Mesenchymal stem cell (in vitro differentiated cells and primary cell): ENCODE results near the gene COBLL1.

Experiments
- DNase-seq: peaks from one replicate; pipeline ENCODE4 v3.0.0-alpha.2; 2013
- H2AFZ ChIP-seq: one replicate; pipeline ENCODE4 v1.6.1; 2013; ENCODE audit warnings: low read depth, mild to moderate bottlenecking, control low read depth, inconsistent platforms, low read length, moderate library complexity
- H2AK5ac ChIP-seq: 2 replicates; pipeline ENCODE4 v1.6.1; 2013; ENCODE audit warnings: low read length, moderate library complexity, mild to moderate bottlenecking, inconsistent platforms; ENCODE audit not compliant: severe bottlenecking
- H2BK120ac ChIP-seq: one replicate; pipeline ENCODE4 v1.6.1; 2013; ENCODE audit warnings: low read depth, mild to moderate bottlenecking, inconsistent platforms, low read length, moderate library complexity
- H2BK12ac ChIP-seq, 2 experiments: one replicate each; pipeline ENCODE4 v1.6.1; 2013; ENCODE audit warnings: inconsistent platforms in 2 of 2, low read length in 2 of 2, mild to moderate bottlenecking in 2 of 2, moderate library complexity in 2 of 2, control low read depth in 1 of 2
- H2BK15ac ChIP-seq: one replicate; pipeline ENCODE4 v1.6.1; 2013; ENCODE audit warnings: mild to moderate bottlenecking, low read depth, inconsistent platforms; ENCODE audit not compliant: poor library complexity, severe bottlenecking
- H2BK5ac ChIP-seq: 2 replicates; pipeline ENCODE4 v1.6.1; 2013; ENCODE audit warnings: low read depth, mild to moderate bottlenecking, low read length, control low read depth, inconsistent platforms; ENCODE audit not compliant: poor library complexity, severe bottlenecking
- H3K14ac ChIP-seq, 2 experiments: one replicate each; pipeline ENCODE4 v1.6.1; 2013; ENCODE audit warnings: inconsistent platforms in 2 of 2, low read length in 2 of 2, control low read depth in 1 of 2, mild to moderate bottlenecking in 1 of 2, moderate library complexity in 1 of 2
- H3K18ac ChIP-seq, 2 experiments: one replicate each; pipeline ENCODE4 v1.6.1; 2013; ENCODE audit warnings: inconsistent platforms in 2 of 2, low read length in 2 of 2, control low read depth in 1 of 2, low read depth in 1 of 2, mild to moderate bottlenecking in 1 of 2
- H3K23ac ChIP-seq, 2 experiments: one replicate each; pipeline ENCODE4 v1.6.1; 2013; ENCODE audit warnings: inconsistent platforms in 2 of 2, low read length in 2 of 2, mild to moderate bottlenecking in 2 of 2, moderate library complexity in 2 of 2, control low read depth in 1 of 2
- H3K27ac ChIP-seq: 2 replicates; pipeline ENCODE4 v1.5.1; 2013; ENCODE audit warnings: mild to moderate bottlenecking, moderate library complexity, low read length, control low read depth, inconsistent platforms; ENCODE audit not compliant: poor library complexity, severe bottlenecking
- H3K27me3 ChIP-seq, 2 experiments: 2 replicates each; pipeline versions ENCODE4 v1.6.1 to v1.7.0; 2013; ENCODE audit warnings: low read length in 2 of 2, mild to moderate bottlenecking in 2 of 2, moderate library complexity in 2 of 2, control low read depth in 1 of 2, inconsistent platforms in 1 of 2; ENCODE audit not compliant: control insufficient read depth in 1 of 2, insufficient read depth in 1 of 2
- H3K36me3 ChIP-seq, 2 experiments: 2 replicates each; pipeline versions ENCODE4 v1.6.1 to v1.7.0; 2013; ENCODE audit warnings: low read length in 2 of 2, control low read depth in 1 of 2, inconsistent platforms in 1 of 2, low read depth in 1 of 2, mild to moderate bottlenecking in 1 of 2; ENCODE audit not compliant: insufficient read depth in 2 of 2, control insufficient read depth in 1 of 2
- H3K4ac ChIP-seq, 2 experiments: one replicate each; pipeline ENCODE4 v1.6.1; 2013; ENCODE audit warnings: inconsistent platforms in 2 of 2, low read length in 2 of 2, mild to moderate bottlenecking in 2 of 2, moderate library complexity in 2 of 2, control low read depth in 1 of 2, low read depth in 1 of 2
- H3K4me1 ChIP-seq: 2 replicates; pipeline ENCODE4 v1.6.1; 2013; ENCODE audit warnings: low read depth, low read length, control low read depth; ENCODE audit not compliant: control insufficient read depth, insufficient read depth
- H3K4me2 ChIP-seq: 2 replicates; pipeline ENCODE4 v1.6.1; 2013; ENCODE audit warnings: low read length, mild to moderate bottlenecking, inconsistent platforms; ENCODE audit not compliant: poor library complexity, severe bottlenecking
- H3K4me3 ChIP-seq, 2 experiments: 2 replicates each; pipeline versions ENCODE4 v1.5.1 to v1.7.0; 2013; ENCODE audit warnings: low read length in 2 of 2, mild to moderate bottlenecking in 2 of 2, control low read depth in 1 of 2, low read depth in 1 of 2; ENCODE audit not compliant: insufficient read depth in 1 of 2
- H3K79me1 ChIP-seq: replicated peaks from 2 replicates; pipeline ENCODE4 v1.6.1; 2013; ENCODE audit warnings: mild to moderate bottlenecking, control low read depth, low read length, inconsistent platforms; ENCODE audit not compliant: poor library complexity, severe bottlenecking
- H3K9ac ChIP-seq: 2 replicates; pipeline ENCODE4 v1.7.0; 2013; ENCODE audit warnings: mild to moderate bottlenecking, low read length, moderate library complexity
- H3K9me3 ChIP-seq: 2 replicates; pipeline ENCODE4 v1.7.0; 2013; ENCODE audit warnings: mild to moderate bottlenecking, low read length; ENCODE audit not compliant: control insufficient read depth
- H4K8ac ChIP-seq: one replicate; pipeline ENCODE4 v1.6.1; 2013; ENCODE audit warnings: inconsistent platforms, mild to moderate bottlenecking, low read length, moderate library complexity
- H4K91ac ChIP-seq: one replicate; pipeline ENCODE4 v1.6.1; 2013; ENCODE audit warnings: mild to moderate bottlenecking, low read length, inconsistent platforms
- WGBS: methylation state at CpG from one replicate; pipeline ENCODE4 v1.1.7; 2013; ENCODE audit warnings: mixed read lengths; 5-methylcytosine and 5-hydroxymethylcytosine counted together

COBLL1 gene

GRCh38 chr2:164662066-164662465 is 179.6 kb downstream of the COBLL1 start:
- no peak overlapping the region for H3K27ac ChIP-seq
- peaks cover under 1% of the 10 kb centered on the region for H3K4me1 ChIP-seq
- H3K14ac ChIP-seq = no peak overlapping the region
- H3K27me3 ChIP-seq = no peaks in the 10 kb centered on the region
- H2BK15ac ChIP-seq = no peak overlapping the region
- no peaks in the 10 kb centered on the region for H3K79me1 ChIP-seq
- H4K91ac ChIP-seq = no peak overlapping the region
- WGBS = 86% methylated on average over 1 of the region's 1 CpG
- H3K9me3 ChIP-seq = no peaks in the 10 kb centered on the region
- H2AK5ac ChIP-seq = no peak overlapping the region
- H4K8ac ChIP-seq = no peak overlapping the region
- H3K4me3 ChIP-seq = no peak overlapping the region
- no peak overlapping the region for H3K4me2 ChIP-seq
- H3K23ac ChIP-seq = no peak overlapping the region
- H3K18ac ChIP-seq = no peak overlapping the region
- H2BK120ac ChIP-seq = no peak overlapping the region
- no peak for DNase-seq
- no peak overlapping the region for H3K4ac ChIP-seq
- H3K36me3 ChIP-seq = peaks cover 0 to 5% of the 10 kb centered on the region in 2 experiments
- H2BK5ac ChIP-seq = no peak overlapping the region
- no peak overlapping the region for H3K9ac ChIP-seq
- no peak overlapping the region for H2BK12ac ChIP-seq
- no peak overlapping the region for H2AFZ ChIP-seq

- Histone ChIP-seq H4K91ac (no peak overlapping the region), H3K27ac (no peak overlapping the region), H3K4ac (no peak overlapping the region), H3K14ac (no peak overlapping the region), H3K36me3 (peaks cover 0 to 5% of the 10 kb centered on the region in 2 experiments), H4K8ac (no peak overlapping the region), H3K79me1 (no peaks in the 10 kb centered on the region), H2BK5ac (no peak overlapping the region), H2BK120ac (no peak overlapping the region), H3K4me3 (no peak overlapping the region), H2AK5ac (no peak overlapping the region), H3K4me2 (no peak overlapping the region), H2BK12ac (no peak overlapping the region), H2AFZ (no peak overlapping the region), H3K27me3 (no peaks in the 10 kb centered on the region), H3K9me3 (no peaks in the 10 kb centered on the region), H3K4me1 (peaks cover 1% of the 10 kb centered on the region), H3K23ac (no peak overlapping the region), H2BK15ac (no peak overlapping the region), H3K9ac (no peak overlapping the region), H3K18ac (no peak overlapping the region)
- DNase-seq = peak; percentile 18
Measured at GRCh38 chr2:164661349-164661748, 180.3 kb downstream of the COBLL1 start.

- H3K23ac ChIP-seq = no peak overlapping the region
- H3K79me1 ChIP-seq = no peaks in the 10 kb centered on the region
- no peak overlapping the region for H4K8ac ChIP-seq
- no peak overlapping the region for H2BK12ac ChIP-seq
- H2BK120ac ChIP-seq = no peak overlapping the region
- no peaks in the 10 kb centered on the region for H3K9me3 ChIP-seq
- H3K36me3 ChIP-seq = peaks cover 0 to 5% of the 10 kb centered on the region in 2 experiments
- H4K91ac ChIP-seq = no peak overlapping the region
- no peak overlapping the region for H3K18ac ChIP-seq
- H2BK15ac ChIP-seq = no peak overlapping the region
- peaks cover 1% of the 10 kb centered on the region for H3K4me1 ChIP-seq
- no peak overlapping the region for H3K27ac ChIP-seq
- H3K4me2 ChIP-seq = no peak overlapping the region
- DNase-seq = peak; percentile 37
- no peak overlapping the region for H2BK5ac ChIP-seq
- no peak overlapping the region for H2AK5ac ChIP-seq
- WGBS = 86% methylated on average over 1 of the region's 2 CpGs
- no peak overlapping the region for H3K14ac ChIP-seq
- H2AFZ ChIP-seq = no peak overlapping the region
- no peaks in the 10 kb centered on the region for H3K27me3 ChIP-seq
- no peak overlapping the region for H3K9ac ChIP-seq
- no peak overlapping the region for H3K4me3 ChIP-seq
- H3K4ac ChIP-seq = no peak overlapping the region
Measured at GRCh38 chr2:164657129-164657528, 184.5 kb downstream of the COBLL1 start.

- no peaks in the 10 kb centered on the region for H3K79me1 ChIP-seq
- H3K9me3 ChIP-seq = peaks cover 7% of the 10 kb centered on the region
- H3K36me3 ChIP-seq = peaks cover 0 to 5% of the 10 kb centered on the region in 2 experiments
- no peak overlapping the region for H2BK15ac ChIP-seq
- H3K14ac ChIP-seq = no peak overlapping the region
- H3K4me1 ChIP-seq = peaks cover 1% of the 10 kb centered on the region
- no peaks in the 10 kb centered on the region for H3K27me3 ChIP-seq
- H3K23ac ChIP-seq = no peak overlapping the region
- H4K8ac ChIP-seq = no peak overlapping the region
- H3K18ac ChIP-seq = no peak overlapping the region
- no peak overlapping the region for H3K4ac ChIP-seq
- H3K4me3 ChIP-seq = no peak overlapping the region
- H3K27ac ChIP-seq = no peak overlapping the region
- H2BK120ac ChIP-seq = no peak overlapping the region
- DNase-seq = no peak
- H2BK5ac ChIP-seq = no peak overlapping the region
- H2BK12ac ChIP-seq = no peak overlapping the region
- no peak overlapping the region for H4K91ac ChIP-seq
- H2AFZ ChIP-seq = no peak overlapping the region
- no peak overlapping the region for H3K9ac ChIP-seq
- no peak overlapping the region for H3K4me2 ChIP-seq
- WGBS = 100% methylated on average over 1 of the region's 2 CpGs
- H2AK5ac ChIP-seq = no peak overlapping the region
Measured at GRCh38 chr2:164655750-164656149, 185.9 kb downstream of the COBLL1 start.
